ENCODE data around the gene HMGXB4. TPM values are rescaled to one million over a fixed set of nuclear protein-coding genes. Genes with fewer than 3 reads are reported as not detected.
A peak's percentile ranks its signal among the peaks of the same experiment; 100 is the strongest.

Gene HMGXB4
- total RNA-seq, 1 donor from 2014 or later: 21.4 TPM

- no peak for DNase-seq (ENCODE audit: low spot score)
- no peak overlapping the region for H3K4me3 Mint-ChIP-seq (ENCODE audit: unreplicated experiment)
- peaks cover 1% of the 10 kb centered on the region for H3K27me3 Mint-ChIP-seq (ENCODE audit: unreplicated experiment)
- H3K36me3 Mint-ChIP-seq (ENCODE audit: low read depth, unreplicated experiment): peaks cover 32% of the 10 kb centered on the region
- TF ChIP-seq CTCF (IDR thresholded peaks at IDR 0.05; ENCODE audit: unreplicated experiment): no peak
- H3K27ac Mint-ChIP-seq (ENCODE audit: unreplicated experiment): no peak overlapping the region
- H3K9me3 Mint-ChIP-seq (ENCODE audit: unreplicated experiment): no peaks in the 10 kb centered on the region
- H3K4me1 Mint-ChIP-seq (ENCODE audit: unreplicated experiment): peaks cover 10% of the 10 kb centered on the region
Measured at GRCh38 chr22:35269630-35270029, 12.3 kb downstream of the HMGXB4 start.

GRCh38 chr22:35274154-35274871 lies 17.0 kb downstream of the HMGXB4 start:
- Mint-ChIP-seq H3K9me3 (ENCODE audit: unreplicated experiment) (no peaks in the 10 kb centered on the region), H3K4me1 (ENCODE audit: unreplicated experiment) (peaks cover 10% of the 10 kb centered on the region), H3K27me3 (ENCODE audit: unreplicated experiment) (peaks cover 1% of the 10 kb centered on the region), H3K36me3 (ENCODE audit: low read depth, unreplicated experiment) (peaks cover 12% of the 10 kb centered on the region), H3K4me3 (ENCODE audit: unreplicated experiment) (no peak overlapping the region), H3K27ac (ENCODE audit: unreplicated experiment) (peak overlapping the region; percentile 33)
- DNase-seq (ENCODE audit: low spot score): no peak
- no peak for TF ChIP-seq CTCF (IDR thresholded peaks at IDR 0.05; ENCODE audit: unreplicated experiment)

GRCh38 chr22:35275580-35275979 lies 18.3 kb downstream of the HMGXB4 start:
- no peak overlapping the region for H3K27ac Mint-ChIP-seq (ENCODE audit: unreplicated experiment)
- no peak overlapping the region for H3K4me3 Mint-ChIP-seq (ENCODE audit: unreplicated experiment)
- DNase-seq (ENCODE audit: low spot score): no peak
- TF ChIP-seq CTCF (IDR thresholded peaks at IDR 0.05; ENCODE audit: unreplicated experiment): no peak
- peaks cover 1% of the 10 kb centered on the region for H3K27me3 Mint-ChIP-seq (ENCODE audit: unreplicated experiment)
- peaks cover 10% of the 10 kb centered on the region for H3K4me1 Mint-ChIP-seq (ENCODE audit: unreplicated experiment)
- H3K9me3 Mint-ChIP-seq (ENCODE audit: unreplicated experiment): no peaks in the 10 kb centered on the region
- peaks cover 6% of the 10 kb centered on the region for H3K36me3 Mint-ChIP-seq (ENCODE audit: low read depth, unreplicated experiment)

GRCh38 chr22:35276019-35276418 lies 18.7 kb downstream of the HMGXB4 start:
- no peak for DNase-seq (ENCODE audit: low spot score)
- H3K9me3 Mint-ChIP-seq (ENCODE audit: unreplicated experiment): no peaks in the 10 kb centered on the region

More at GRCh38 chr22:35276019-35276418, 18.7 kb downstream of the HMGXB4 start:
- Mint-ChIP-seq H3K4me1 (ENCODE audit: unreplicated experiment) (peaks cover 10% of the 10 kb centered on the region), H3K27me3 (ENCODE audit: unreplicated experiment) (peaks cover 1% of the 10 kb centered on the region), H3K27ac (ENCODE audit: unreplicated experiment) (no peak overlapping the region), H3K4me3 (ENCODE audit: unreplicated experiment) (no peak overlapping the region), H3K36me3 (ENCODE audit: low read depth, unreplicated experiment) (peaks cover 6% of the 10 kb centered on the region)
- no peak for TF ChIP-seq CTCF (IDR thresholded peaks at IDR 0.05; ENCODE audit: unreplicated experiment)
